Measurements from ENCODE around the gene SLC6A19.

SLC6A19 gene

DNA sequence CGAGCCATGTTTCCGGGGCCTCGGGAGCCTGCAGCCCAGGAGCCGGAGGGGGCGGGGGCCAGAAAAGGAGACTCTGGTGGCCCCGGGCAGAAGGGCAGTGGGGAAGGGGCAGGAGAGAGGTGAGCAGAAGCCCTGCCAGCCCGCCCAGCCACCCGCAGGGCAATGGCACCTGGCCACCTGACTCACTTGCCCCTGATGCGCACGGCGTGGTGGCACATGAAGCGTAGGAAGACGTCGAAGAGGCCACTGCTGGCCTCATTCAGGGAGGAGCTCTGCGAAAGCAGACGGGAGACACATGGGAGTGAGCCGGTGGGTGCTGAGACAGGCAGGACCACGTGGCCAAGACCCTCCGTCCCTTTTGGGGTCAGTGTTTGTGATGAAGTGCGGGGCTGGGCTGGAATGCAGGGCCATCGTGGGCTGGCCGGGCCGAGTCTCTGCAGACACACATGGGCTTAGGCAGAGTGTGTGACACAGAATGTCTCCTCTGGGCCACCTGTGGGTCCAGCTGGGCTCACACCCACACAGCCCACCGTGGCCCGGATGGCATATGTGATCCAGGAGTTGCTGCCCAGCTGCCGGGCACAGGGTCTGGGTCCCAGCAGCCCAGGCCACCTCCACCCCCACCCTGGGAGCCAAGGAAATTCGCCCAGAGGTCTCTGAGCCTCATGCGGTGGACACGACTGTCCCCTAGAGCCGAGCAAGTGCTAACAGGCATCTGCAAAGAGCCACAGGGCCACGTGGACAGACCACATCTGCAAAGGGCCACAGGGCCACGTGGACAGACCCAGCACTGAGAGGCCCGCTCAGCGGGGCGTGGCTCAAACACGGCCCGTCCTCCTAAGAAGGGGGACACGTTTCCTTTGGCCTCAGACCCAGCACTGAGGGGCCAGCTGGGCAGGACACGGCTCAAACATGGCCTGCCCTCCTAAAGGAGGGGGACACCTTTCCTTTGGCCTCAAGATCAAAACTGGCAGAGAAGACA, 69.8 kb downstream of the SLC6A19 start:
- no peak for DNase-seq

- no peak for DNase-seq
These were observed 70.8 kb downstream of the SLC6A19 start for GRCh38 chr5:1272201-1272600.

- DNase-seq: no peak
These were observed 72.3 kb downstream of the SLC6A19 start for GRCh38 chr5:1273745-1274144.

- DNase-seq: no peak
These were observed 73.1 kb downstream of the SLC6A19 start for GRCh38 chr5:1274471-1274870.
